ENCODE measurements around the gene R3HDM4.

GRCh38 chr19:896999-897398, 16.0 kb downstream of the R3HDM4 start:
- TF ChIP-seq POLR2A (IDR thresholded peaks at IDR 0.05) (no peak), CTCF (IDR thresholded peaks at IDR 0.05) (no peak)
